HL-60 (cell line): ENCODE results near the gene FHL2.

Experiments used
- DNase-seq, 2 experiments: peaks; one replicate each; pipeline ENCODE4 v3.0.0-alpha.2; 2010 to 2020; ENCODE audit warnings: low read depth in 1 of 2, low spot score in 1 of 2
- H3K27ac ChIP-seq: fragments of 250-450 bp; sonication (Bioruptor Pico); replicated peaks from 2 replicates; pipeline ENCODE4 v1.5.1; 2020; ENCODE audit warnings: mild to moderate bottlenecking, moderate library complexity
- H3K27me3 ChIP-seq: fragments of 250-450 bp; sonication (Bioruptor Pico); 2 replicates; pipeline ENCODE4 v1.5.1; 2021; ENCODE audit warnings: mild to moderate bottlenecking, moderate library complexity; ENCODE audit not compliant: insufficient read depth, poor library complexity, severe bottlenecking
- H3K4me3 ChIP-seq: replicated peaks from 2 replicates; pipeline ENCODE4 v1.5.1; 2011; ENCODE audit warnings: mild to moderate bottlenecking, control low read depth, low read length; ENCODE audit not compliant: insufficient read depth
- CTCF ChIP-seq: IDR thresholded peaks from one replicate; pipeline ENCODE4 v1.5.1; 2011; ENCODE audit warnings: low read length, control low read depth, inconsistent platforms; ENCODE audit not compliant: insufficient read depth
- GABPA ChIP-seq: IDR thresholded peaks from 2 replicates; pipeline ENCODE4 v1.6.1; 2012; ENCODE audit warnings: low read depth
- POLR2AphosphoS5 ChIP-seq: IDR thresholded peaks from 2 replicates; pipeline ENCODE4 v1.6.1; 2012; ENCODE audit warnings: low read depth
- REST ChIP-seq: IDR thresholded peaks from 2 replicates; pipeline ENCODE4 v1.6.1; 2012; ENCODE audit warnings: low read depth; ENCODE audit not compliant: insufficient replicate concordance
- SPI1 ChIP-seq: IDR thresholded peaks from 2 replicates; pipeline ENCODE4 v1.6.1; 2012; ENCODE audit warnings: low read depth, mild to moderate bottlenecking, borderline replicate concordance

Gene FHL2

GRCh38 chr2:105376789-105377240 is 22.0 kb downstream of the FHL2 start:
- Histone ChIP-seq H3K27me3 (no peaks in the 10 kb centered on the region), H3K27ac (no peak overlapping the region), H3K4me3 (no peak overlapping the region)
- TF ChIP-seq CTCF (no peak), GABPA (no peak), SPI1 (no peak), REST (no peak), POLR2AphosphoS5 (no peak)
- DNase-seq: no peak

GRCh38 chr2:105376010-105376409 is 22.8 kb downstream of the FHL2 start:
- TF ChIP-seq SPI1 (no peak), POLR2AphosphoS5 (no peak), CTCF (no peak), GABPA (no peak), REST (no peak)
- Histone ChIP-seq H3K27me3 (no peaks in the 10 kb centered on the region), H3K4me3 (no peak overlapping the region), H3K27ac (no peak overlapping the region)
- DNase-seq: no peak

- Histone ChIP-seq H3K4me3 (no peak overlapping the region), H3K27me3 (peaks cover 4% of the 10 kb centered on the region), H3K27ac (no peak overlapping the region)
- DNase-seq: no peak
- TF ChIP-seq CTCF (no peak), SPI1 (no peak), POLR2AphosphoS5 (no peak), REST (no peak), GABPA (no peak)
These were observed 23.8 kb downstream of the FHL2 start for GRCh38 chr2:105375001-105375561.
